BLaER1 treated with 17β-estradiol and CSF1 and Interleukin-3, amounts not matched to agents 10 nM and 100 nM (cell line): ENCODE results near the gene PTP4A2.
A peak's percentile ranks its signal among the peaks of the same experiment; 100 is the strongest.

ENCODE experiments used
- H3K27ac ChIP-seq, 11 experiments: shearing (Covaris generic); formaldehyde crosslinking; 2 replicates each; pipeline ENCODE4 v1.8.1; 2022
- H3K27me3 ChIP-seq, 11 experiments: shearing (Covaris generic); formaldehyde crosslinking; 2 replicates each; pipeline ENCODE4 v1.8.1; 2022
- H3K36me3 ChIP-seq, 11 experiments: shearing (Covaris generic); formaldehyde crosslinking; 2 replicates each; pipeline ENCODE4 v1.8.1; 2022
- H3K4me1 ChIP-seq, 10 experiments: shearing (Covaris generic); formaldehyde crosslinking; 2 replicates each; pipeline ENCODE4 v1.8.1; 2022
- H3K4me2 ChIP-seq, 11 experiments: shearing (Covaris generic); formaldehyde crosslinking; 2 replicates each; pipeline ENCODE4 v1.8.1; 2022
- H3K4me3 ChIP-seq, 10 experiments: shearing (Covaris generic); formaldehyde crosslinking; 2 replicates each; pipeline ENCODE4 v1.8.1; 2022
- H3K9ac ChIP-seq, 11 experiments: shearing (Covaris generic); formaldehyde crosslinking; 2 replicates each; pipeline ENCODE4 v1.8.1; 2022
- H3K9me3 ChIP-seq, 11 experiments: shearing (Covaris generic); formaldehyde crosslinking; replicated peaks in 1 of 11; 2 replicates each; pipeline ENCODE4 v1.8.1; 2022
- H4K20me1 ChIP-seq, 11 experiments: shearing (Covaris generic); formaldehyde crosslinking; 2 replicates each; pipeline ENCODE4 v1.8.1; 2022
- Cebpa-rat ChIP-seq, 11 experiments: shearing (Covaris generic); IDR thresholded peaks; 2 replicates each; pipeline ENCODE4 v1.8.1; 2022

PTP4A2 gene

GRCh38 chr1:31939484-31940329 lies 1.5 kb upstream of the PTP4A2 start:
- Histone ChIP-seq H3K4me1 (peaks cover 79 to 86% (median 83%) of the 10 kb centered on the region in 10 experiments), H3K4me2 (peak overlapping the region; percentile 74 to 93 (median 89)), H3K27me3 (no peaks in the 10 kb centered on the region), H3K27ac (peak overlapping the region; percentile 93 to 99 (median 98)), H4K20me1 (peaks cover 27 to 29% (median 28%) of the 10 kb centered on the region in 11 experiments), H3K4me3 (peak overlapping the region in 1 of 10 experiments; percentile 29; a peak in 3 of 20 replicates), H3K9ac (peak overlapping the region; percentile 93 to 100 (median 98); a peak in 21 of 22 replicates), H3K36me3 (peaks cover 0 to 9% (median 0%) of the 10 kb centered on the region in 11 experiments; a peak in 4 of 22 replicates), H3K9me3 (no peaks in the 10 kb centered on the region)
- TF ChIP-seq Cebpa-rat (IDR thresholded peaks at IDR 0.05), result no peak; a peak in 1 of 22 replicates

DNA sequence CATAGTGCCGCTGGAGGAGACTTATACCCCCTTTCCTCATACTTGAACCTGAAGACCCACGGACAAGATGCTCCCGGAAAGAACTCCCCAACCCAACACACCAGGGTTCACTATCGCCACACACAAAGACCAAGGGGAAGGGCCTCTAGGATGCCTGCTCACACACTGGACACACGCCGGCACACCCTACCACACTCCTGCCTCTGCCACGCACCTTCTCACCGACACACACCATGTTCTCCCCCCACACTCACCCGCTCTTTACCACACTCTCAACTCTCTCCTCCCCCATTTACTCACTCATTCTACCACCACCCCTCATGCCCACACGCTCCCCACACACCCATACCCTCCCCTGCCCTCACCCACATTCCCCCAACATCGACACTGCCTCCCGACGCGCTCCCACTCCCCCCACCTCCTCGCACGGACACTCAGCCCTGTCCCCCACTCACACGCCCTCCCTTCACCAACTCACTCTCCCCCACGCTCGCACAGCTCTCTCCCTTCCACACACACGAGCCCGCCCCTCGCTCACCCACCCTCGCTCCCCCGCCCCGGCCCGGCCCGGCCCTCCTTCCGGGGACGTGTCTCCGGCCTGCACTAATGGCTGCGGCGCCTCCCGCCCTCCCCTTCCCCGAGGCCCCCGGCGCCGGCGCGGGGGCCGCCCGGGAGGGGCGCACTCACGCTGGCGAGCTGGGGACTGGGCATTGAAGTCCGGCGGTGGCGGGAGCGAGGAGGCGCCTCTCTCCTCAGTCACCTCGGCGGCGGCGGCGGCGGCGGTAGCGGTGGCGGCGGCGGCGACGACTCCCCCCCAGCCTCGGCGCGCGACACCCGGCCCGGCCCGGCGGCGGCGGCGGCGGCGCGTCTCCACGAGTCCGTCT lies 626 bp downstream of the PTP4A2 start:
- H3K27ac ChIP-seq, result peak overlapping the region; percentile 93 to 99 (median 98)
- H3K4me1 ChIP-seq, result peaks cover 80 to 86% (median 83%) of the 10 kb centered on the region in 10 experiments
- no peaks in the 10 kb centered on the region for H3K27me3 ChIP-seq
- H3K9ac ChIP-seq, result peak overlapping the region; percentile 93 to 100 (median 98)
- H3K36me3 ChIP-seq, result peaks cover 0 to 20% (median 3%) of the 10 kb centered on the region in 11 experiments; a peak in 6 of 22 replicates
- peak overlapping the region; percentile 74 to 99 (median 89) for H3K4me2 ChIP-seq
- peaks cover 48 to 51% (median 50%) of the 10 kb centered on the region in 11 experiments for H4K20me1 ChIP-seq
- H3K9me3 ChIP-seq, result no peaks in the 10 kb centered on the region
- TF ChIP-seq Cebpa-rat (IDR thresholded peaks at IDR 0.05), result no peak
- H3K4me3 ChIP-seq, result peak overlapping the region; percentile 80 to 97 (median 90)

- Histone ChIP-seq H3K27ac (peak overlapping the region; percentile 93 to 99 (median 98)), H3K36me3 (peaks cover 0 to 21% (median 3%) of the 10 kb centered on the region in 11 experiments; a peak in 6 of 22 replicates), H3K9me3 (no peaks in the 10 kb centered on the region), H3K9ac (peak overlapping the region; percentile 93 to 100 (median 98)), H3K4me3 (peak overlapping the region; percentile 80 to 97 (median 90)), H3K4me2 (peak overlapping the region; percentile 74 to 99 (median 88)), H3K4me1 (peaks cover 80 to 86% (median 83%) of the 10 kb centered on the region in 10 experiments), H4K20me1 (peaks cover 54 to 57% (median 56%) of the 10 kb centered on the region in 11 experiments), H3K27me3 (no peaks in the 10 kb centered on the region)
- TF ChIP-seq Cebpa-rat (IDR thresholded peaks at IDR 0.05), result no peak
Observed at GRCh38 chr1:31936981-31937299, 1.2 kb downstream of the PTP4A2 start.

DNA sequence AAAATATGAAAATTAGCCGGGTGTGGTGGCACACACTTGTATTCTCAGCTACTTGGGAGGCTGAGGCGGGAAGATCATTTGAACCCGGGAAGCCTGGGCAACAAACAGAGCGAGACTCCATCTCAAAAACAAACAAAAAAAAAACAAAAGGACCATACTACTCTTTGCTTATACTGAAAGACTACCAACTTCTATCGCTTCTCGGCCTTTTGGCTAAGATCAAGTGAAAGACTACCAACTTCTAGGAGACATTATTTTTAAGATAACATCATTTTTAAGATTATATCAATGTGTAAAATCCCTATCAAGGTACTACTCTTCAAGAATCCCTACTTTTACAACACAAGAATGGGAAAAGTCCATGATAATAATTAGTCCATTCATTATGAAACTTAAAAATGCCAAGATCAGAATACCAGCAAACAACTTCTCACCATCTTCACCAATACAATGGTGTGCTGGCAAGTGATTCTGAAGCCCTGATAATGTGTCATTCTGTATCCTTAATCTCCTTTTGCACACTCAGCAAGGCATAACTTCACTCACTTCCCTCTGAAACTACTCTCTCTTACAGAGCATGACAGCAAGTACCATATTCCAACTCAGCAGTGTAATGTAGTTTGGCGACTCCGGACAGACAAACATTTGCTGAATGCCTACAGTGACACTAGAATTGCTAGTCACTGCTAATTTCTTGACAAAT lies 1.7 kb downstream of the PTP4A2 start:
- H3K4me1 ChIP-seq, result peaks cover 80 to 86% (median 82%) of the 10 kb centered on the region in 10 experiments
- peak overlapping the region; percentile 74 to 99 (median 88) for H3K4me2 ChIP-seq
- peaks cover 59 to 62% (median 61%) of the 10 kb centered on the region in 11 experiments for H4K20me1 ChIP-seq
- peaks cover 0 to 21% (median 3%) of the 10 kb centered on the region in 11 experiments; a peak in 6 of 22 replicates for H3K36me3 ChIP-seq
- H3K9me3 ChIP-seq, result no peaks in the 10 kb centered on the region
- peak overlapping the region; percentile 80 to 97 (median 90) for H3K4me3 ChIP-seq
- peak overlapping the region; percentile 93 to 99 (median 98); a peak in 21 of 22 replicates for H3K27ac ChIP-seq
- H3K27me3 ChIP-seq, result no peaks in the 10 kb centered on the region
- TF ChIP-seq Cebpa-rat (IDR thresholded peaks at IDR 0.05), result no peak
- H3K9ac ChIP-seq, result peak overlapping the region; percentile 93 to 100 (median 98)

DNA sequence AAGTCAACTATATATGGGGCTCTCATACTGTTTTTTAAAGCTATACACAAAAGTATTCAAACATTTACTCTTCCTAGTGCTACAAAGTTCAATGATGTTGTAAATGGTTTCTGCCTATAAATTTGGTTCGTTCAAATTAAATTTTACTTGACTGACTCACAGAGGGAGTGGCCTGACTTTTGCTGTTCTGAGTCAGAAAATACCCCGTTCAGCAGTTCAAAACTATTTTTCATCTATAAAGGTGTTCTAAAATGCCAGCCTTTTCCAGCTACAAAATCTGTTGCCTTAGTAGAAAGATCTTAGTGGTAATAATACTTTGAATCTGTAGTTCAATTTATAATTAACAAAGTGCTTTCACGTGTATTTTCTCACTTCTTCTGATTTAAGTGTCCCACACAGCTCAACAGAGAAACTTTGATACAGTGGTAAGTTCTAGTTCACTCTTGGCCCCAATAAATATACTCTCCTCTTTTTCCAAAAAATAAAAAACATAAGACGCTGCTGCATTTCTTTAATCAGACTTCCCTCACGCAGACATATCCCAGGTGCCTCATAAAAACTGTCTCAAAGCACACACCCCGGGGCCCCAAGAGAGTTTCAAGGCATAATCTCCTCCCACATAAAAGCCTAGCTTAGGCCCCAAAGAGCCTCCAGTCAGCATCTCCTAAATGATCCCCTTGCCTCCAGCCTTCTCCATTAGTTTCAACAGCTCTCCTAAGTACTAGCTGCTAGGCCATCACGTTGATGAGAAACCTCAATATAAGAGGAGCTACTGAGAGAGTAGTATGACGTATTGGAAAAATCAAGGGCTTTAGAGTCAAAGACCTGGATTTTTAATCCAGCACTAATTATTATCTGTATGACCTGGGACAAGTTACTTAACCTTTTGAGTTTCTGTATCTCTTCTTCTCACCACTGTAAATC lies 3.2 kb downstream of the PTP4A2 start:
- Histone ChIP-seq H3K27me3 (no peaks in the 10 kb centered on the region), H3K9ac (peak overlapping the region; percentile 25 to 100 (median 98); a peak in 21 of 22 replicates), H3K27ac (peak overlapping the region in 10 of 11 experiments; percentile 3 to 99 (median 38); a peak in 15 of 22 replicates), H4K20me1 (peaks cover 74 to 77% (median 76%) of the 10 kb centered on the region in 11 experiments), H3K9me3 (no peaks in the 10 kb centered on the region), H3K36me3 (peaks cover 0 to 22% (median 7%) of the 10 kb centered on the region in 11 experiments; a peak in 8 of 22 replicates), H3K4me2 (peak overlapping the region; percentile 74 to 99 (median 88)), H3K4me1 (peaks cover 80 to 86% (median 83%) of the 10 kb centered on the region in 10 experiments), H3K4me3 (peak overlapping the region in 9 of 10 experiments; percentile 44 to 97 (median 89); a peak in 17 of 20 replicates)
- TF ChIP-seq Cebpa-rat (IDR thresholded peaks at IDR 0.05), result no peak

- Histone ChIP-seq H3K27ac (peak overlapping the region in 10 of 11 experiments; percentile 33 to 75 (median 64); a peak in 20 of 22 replicates), H3K36me3 (peaks cover 0 to 28% (median 8%) of the 10 kb centered on the region in 11 experiments; a peak in 10 of 22 replicates), H3K9ac (peak overlapping the region in 9 of 11 experiments; percentile 6 to 53 (median 24); a peak in 12 of 22 replicates), H3K9me3 (no peaks in the 10 kb centered on the region), H3K4me2 (peak overlapping the region; percentile 43 to 99 (median 88)), H3K27me3 (no peaks in the 10 kb centered on the region), H4K20me1 (peaks cover 94 to 99% (median 97%) of the 10 kb centered on the region in 11 experiments), H3K4me3 (peak overlapping the region in 4 of 10 experiments; percentile 6 to 35 (median 16); a peak in 3 of 20 replicates), H3K4me1 (peaks cover 82 to 90% (median 87%) of the 10 kb centered on the region in 10 experiments)
- TF ChIP-seq Cebpa-rat (IDR thresholded peaks at IDR 0.05), result no peak
Observed at GRCh38 chr1:31932491-31933316, 5.5 kb downstream of the PTP4A2 start.
